Sigmoid colon (tissue), 4 donors: ENCODE measurements around the gene CHRNB1.

Source experiments
- POLR2A ChIP-seq, 2 donors: fragments of 450-650 bp; IDR thresholded peaks; one replicate each; pipeline ENCODE4 v1.6.1; 2016; ENCODE audit warnings: antibody characterized with exemption in 2 of 2, mild to moderate bottlenecking in 2 of 2, moderate library complexity in 2 of 2
- POLR2AphosphoS5 ChIP-seq, 4 donors: sonication (generic); formaldehyde crosslinking; IDR thresholded peaks; one replicate each; pipeline ENCODE4 v1.6.1; 2017; ENCODE audit warnings: antibody characterized with exemption in 4 of 4
- TF ChIP-seq, protein P1 (sequence below), 4 experiments: fragments of 450-650 bp in 3 of 4; fragments of 200-600 bp in 1 of 4; IDR thresholded peaks; one replicate each; pipeline ENCODE4 v1.5.1; 2016 to 2019; ENCODE audit warnings: antibody characterized with exemption in 4 of 4, mild to moderate bottlenecking in 3 of 4, moderate library complexity in 2 of 4

DNA sequence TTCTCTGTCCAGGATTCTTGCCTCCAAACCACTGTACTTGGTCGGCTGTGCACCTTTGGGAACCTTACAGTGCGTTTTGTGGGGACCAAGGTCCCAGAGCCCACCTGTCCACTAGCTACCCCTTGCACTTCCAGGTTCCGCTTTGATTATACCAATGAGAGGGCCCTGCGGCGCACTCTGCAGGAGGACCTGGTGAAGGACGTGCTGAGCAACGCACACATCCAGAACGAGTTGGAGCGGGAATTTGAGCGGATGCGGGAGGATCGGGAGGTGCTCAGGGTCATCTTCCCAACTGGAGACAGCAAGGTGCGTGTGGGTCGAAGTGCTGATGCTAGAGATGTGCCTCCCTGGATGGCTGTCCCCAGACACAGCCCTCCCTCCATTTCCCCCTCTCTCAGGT, 58.1 kb downstream of the CHRNB1 start:
- TF ChIP-seq, protein P1, sequence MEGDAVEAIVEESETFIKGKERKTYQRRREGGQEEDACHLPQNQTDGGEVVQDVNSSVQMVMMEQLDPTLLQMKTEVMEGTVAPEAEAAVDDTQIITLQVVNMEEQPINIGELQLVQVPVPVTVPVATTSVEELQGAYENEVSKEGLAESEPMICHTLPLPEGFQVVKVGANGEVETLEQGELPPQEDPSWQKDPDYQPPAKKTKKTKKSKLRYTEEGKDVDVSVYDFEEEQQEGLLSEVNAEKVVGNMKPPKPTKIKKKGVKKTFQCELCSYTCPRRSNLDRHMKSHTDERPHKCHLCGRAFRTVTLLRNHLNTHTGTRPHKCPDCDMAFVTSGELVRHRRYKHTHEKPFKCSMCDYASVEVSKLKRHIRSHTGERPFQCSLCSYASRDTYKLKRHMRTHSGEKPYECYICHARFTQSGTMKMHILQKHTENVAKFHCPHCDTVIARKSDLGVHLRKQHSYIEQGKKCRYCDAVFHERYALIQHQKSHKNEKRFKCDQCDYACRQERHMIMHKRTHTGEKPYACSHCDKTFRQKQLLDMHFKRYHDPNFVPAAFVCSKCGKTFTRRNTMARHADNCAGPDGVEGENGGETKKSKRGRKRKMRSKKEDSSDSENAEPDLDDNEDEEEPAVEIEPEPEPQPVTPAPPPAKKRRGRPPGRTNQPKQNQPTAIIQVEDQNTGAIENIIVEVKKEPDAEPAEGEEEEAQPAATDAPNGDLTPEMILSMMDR (IDR thresholded peaks at IDR 0.05): no peak
- no peak for TF ChIP-seq POLR2AphosphoS5 (IDR thresholded peaks at IDR 0.05)
- no peak for TF ChIP-seq POLR2A (IDR thresholded peaks at IDR 0.05)
